EL (cell line): Measurements from ENCODE around the gene IFFO2.

ENCODE experiments used
- DNase-seq: peaks from one replicate; pipeline ENCODE4 v3.0.0-alpha.2; 2016

IFFO2 gene

GRCh38 chr1:18956193-18957135 is at the start of gene IFFO2:
Gene IFFO2, minus strand, starts transcription at chr1:18956676. Its CDS starts 344 bp downstream, at chr1:18956332.
- DNase-seq = peak; percentile 94

DNA sequence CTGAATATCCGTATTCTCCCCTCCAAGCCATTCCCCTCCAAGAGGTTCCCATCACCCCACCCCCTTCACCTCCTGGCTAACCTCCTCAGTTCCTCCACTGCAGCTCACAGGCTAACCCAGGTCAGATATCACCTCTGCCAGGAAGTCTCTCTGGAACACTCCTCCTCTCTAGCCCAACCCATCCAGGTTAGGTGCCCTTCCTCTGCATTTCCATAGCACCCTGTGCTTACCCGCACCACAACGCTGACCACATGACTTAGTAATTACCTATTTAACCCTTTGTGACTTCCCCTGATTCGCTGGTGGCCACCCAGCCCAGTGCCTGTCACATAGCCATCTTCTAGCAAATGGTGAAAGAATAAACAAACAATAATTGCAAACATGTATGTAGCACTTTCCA is 49.5 kb upstream of the IFFO2 start:
- no peak for DNase-seq

DNA sequence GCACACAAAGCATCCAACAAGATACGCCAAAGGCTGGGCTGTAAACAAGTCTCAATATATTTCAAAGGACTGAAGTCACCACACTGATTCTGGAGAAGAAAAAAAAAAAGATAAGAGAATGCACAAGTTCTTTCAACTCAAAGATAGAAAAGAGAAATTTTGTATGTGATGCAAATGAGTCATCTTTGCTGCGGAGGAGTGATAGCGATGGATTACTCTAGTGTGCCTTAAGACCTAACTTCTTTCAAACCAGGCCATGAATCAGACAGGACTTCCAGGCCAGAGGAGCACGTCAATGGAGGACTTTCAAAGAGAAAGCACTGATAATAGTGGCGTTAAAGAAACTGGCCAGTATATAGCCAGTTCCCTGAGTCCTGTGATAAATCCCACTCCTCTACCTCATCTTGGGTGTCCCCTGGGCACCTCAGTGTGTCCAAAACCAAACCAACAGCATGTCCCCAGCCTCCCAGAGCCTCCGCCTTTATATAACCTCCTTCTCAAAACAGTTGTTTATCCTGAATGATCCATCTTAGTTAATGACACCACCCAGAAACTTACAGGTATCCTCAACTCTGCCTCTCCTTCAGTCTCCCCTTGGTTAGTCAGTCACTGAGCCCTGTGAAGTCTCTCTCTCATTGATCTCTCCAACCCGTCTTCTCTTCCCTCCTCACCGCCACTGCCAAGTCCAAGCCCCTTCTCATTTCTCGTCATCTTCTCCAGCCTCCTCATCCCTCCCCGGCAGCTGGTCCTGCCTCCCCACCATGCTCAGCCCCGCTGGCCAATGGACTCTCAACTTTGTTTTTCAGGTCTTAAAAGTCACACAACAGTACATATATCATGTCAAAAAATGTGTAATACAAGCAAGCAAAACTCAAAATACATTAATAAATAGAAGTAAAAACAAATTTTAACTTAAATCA is 47.2 kb upstream of the IFFO2 start:
- DNase-seq = no peak

- DNase-seq = no peak
These were observed 43.6 kb upstream of the IFFO2 start for GRCh38 chr1:19000065-19000464.

DNA sequence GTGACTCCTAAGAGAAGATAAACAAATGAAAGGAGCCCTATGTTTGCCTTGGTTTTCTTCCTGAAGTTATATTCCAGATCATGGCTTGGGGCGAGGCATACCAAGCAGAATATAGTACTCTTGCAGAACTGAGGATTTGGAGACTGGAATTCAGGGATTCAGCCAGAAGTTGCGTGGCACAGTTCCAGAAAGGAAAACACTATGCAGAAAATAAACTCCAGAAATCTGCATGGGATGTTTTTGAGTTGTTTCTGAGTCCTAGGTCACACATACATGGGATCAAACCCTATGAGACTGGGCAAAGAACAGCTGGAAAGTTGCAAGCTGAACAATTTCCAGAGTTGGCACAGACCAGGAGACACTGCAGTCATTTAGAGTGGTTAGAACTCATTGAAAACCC is 42.9 kb upstream of the IFFO2 start:
- no peak for DNase-seq

GRCh38 chr1:18998016-18998724 is 41.7 kb upstream of the IFFO2 start:
- DNase-seq = no peak

GRCh38 chr1:18997508-18997907 is 41.0 kb upstream of the IFFO2 start:
- no peak for DNase-seq

- no peak for DNase-seq
These were observed 40.2 kb upstream of the IFFO2 start for GRCh38 chr1:18996548-18997177.

GRCh38 chr1:18994381-18994780 is 37.9 kb upstream of the IFFO2 start:
- DNase-seq = no peak

DNA sequence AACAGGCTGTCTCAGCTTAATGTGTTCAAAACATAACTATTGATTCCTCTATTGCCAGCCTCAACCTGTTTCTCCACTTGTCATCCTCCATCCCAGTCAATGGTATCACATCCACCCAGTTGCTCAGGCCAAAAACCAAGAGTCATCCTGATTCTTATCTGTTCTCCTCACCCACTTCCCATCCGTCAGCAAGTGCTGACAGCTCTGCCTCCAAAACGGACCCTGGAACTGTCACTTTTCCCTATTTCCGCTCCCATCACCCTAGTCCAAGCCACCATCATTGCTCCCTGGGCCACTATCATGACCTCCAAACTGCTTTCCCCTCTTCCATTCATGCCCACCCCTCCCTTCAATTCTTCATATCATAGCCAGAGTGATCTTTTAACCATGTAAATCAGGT is 36.2 kb upstream of the IFFO2 start:
- DNase-seq = no peak

DNA sequence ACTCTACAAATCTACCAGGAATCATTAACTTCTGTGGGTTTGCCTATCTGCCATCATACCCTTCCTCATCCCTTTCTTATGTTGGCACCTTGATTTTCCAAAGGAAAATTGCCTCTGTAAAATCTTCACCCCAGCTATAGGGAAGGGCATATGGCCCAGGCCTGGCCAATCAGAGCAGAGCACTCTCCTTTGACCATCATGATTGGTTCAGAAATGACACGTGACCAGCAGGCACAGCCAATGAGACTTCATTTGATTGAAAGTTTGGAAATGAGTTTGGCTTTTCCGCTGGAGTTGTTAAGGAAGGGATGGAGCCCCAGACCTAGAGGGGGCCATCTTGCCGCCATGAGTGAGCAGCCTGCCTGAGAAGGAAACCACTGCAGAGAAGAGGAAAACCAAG is 35.1 kb upstream of the IFFO2 start:
- no peak for DNase-seq

- DNase-seq = no peak
These were observed 33.4 kb upstream of the IFFO2 start for GRCh38 chr1:18989896-18990295.

GRCh38 chr1:18989176-18989799 is 32.8 kb upstream of the IFFO2 start:
- no peak for DNase-seq

GRCh38 chr1:18981242-18981641 is 24.8 kb upstream of the IFFO2 start:
- DNase-seq = no peak

DNA sequence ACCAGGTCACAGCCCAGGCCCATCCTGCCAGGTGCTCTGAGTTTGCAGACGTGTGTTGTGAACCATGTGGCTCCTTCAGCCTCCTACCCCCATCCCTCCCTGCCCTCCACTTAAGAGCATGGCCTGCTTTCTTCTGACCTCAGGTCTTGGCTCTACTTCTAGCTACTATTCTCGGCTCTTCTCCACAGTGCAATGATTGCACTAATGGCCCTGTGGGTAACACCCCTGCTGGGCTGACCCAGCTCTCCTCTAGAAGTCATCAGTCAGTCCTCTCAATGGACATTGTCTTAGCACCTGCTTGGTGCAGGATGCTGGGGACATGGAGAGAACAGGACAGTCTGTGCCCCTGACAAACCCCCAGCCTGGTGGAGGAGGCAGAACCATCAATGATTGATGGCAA is 22.2 kb upstream of the IFFO2 start:
- DNase-seq = no peak

DNA sequence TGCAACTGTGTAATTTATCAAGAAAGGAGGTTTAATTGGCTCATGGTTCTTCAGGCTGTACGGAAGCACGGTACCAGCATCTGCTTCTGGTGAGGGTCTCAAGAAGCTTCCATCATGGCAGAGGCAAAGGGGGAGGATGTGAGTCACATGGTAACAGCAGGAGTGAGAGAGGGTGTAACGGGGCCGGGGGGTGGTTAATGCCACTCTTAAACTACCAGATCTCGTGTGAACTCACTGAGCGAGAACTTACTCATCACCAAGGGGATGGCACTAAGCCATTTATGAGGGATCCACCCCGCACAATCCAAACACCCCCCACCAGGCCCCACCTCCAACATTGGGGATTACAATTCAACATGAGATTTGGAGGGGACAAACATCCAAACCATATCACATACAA is 21.0 kb upstream of the IFFO2 start:
- DNase-seq = no peak

DNA sequence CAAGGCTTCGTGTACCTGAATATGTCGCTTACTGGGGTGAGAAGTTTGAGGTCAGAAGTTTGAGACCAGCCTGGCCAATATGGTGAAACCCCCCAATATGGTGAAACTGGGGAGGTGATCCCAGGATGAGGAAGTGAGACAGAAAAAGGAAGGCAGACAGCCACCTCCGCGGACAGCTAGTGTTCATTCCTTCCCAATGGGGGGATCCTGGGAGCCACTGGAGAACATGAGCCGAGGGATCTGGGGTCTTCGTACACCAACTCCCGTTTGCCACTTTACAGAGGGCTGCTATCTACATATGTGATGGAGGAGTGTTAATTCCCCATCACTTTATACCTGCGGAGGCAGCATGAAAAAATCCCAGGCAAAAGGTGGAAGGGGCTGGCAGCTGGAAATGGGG is 19.6 kb upstream of the IFFO2 start:
- no peak for DNase-seq

- DNase-seq = no peak
These were observed 18.1 kb upstream of the IFFO2 start for GRCh38 chr1:18974606-18975005.

GRCh38 chr1:18974005-18974404 is 17.5 kb upstream of the IFFO2 start:
- DNase-seq = no peak

DNA sequence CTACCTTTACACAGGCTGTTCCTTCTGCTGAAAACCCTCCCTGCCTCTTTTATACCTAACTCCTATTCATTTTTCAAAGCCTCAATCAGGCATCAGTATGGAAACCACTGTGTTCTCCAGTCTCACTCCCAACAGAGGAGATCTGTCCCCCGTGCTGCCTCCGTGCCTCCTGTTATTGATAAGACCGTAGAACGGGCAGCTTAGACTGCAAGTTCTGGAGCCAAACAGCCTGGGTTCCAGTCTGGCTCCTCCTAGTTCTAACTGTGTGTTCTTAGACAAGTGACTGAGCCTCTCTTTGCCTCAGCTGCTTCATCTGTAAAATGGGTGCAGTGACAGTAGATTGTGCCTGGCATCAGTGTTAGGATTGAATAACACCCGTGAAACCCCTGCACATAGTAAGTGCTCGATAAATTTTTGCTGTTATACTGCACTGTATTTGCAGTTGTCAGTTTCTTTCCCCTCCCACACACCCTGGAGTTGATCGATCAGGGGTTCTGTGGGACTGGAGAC is 17.0 kb upstream of the IFFO2 start:
- DNase-seq = no peak

- no peak for DNase-seq
These were observed 16.5 kb upstream of the IFFO2 start for GRCh38 chr1:18972991-18973390.

- peak; percentile 43 for DNase-seq
These were observed 16.1 kb upstream of the IFFO2 start for GRCh38 chr1:18972531-18972930.
